Glomerular endothelial cell (primary cell): ENCODE results near the gene PPARG. TPM values are rescaled to one million over a fixed set of nuclear protein-coding genes. Genes with fewer than 3 reads are reported as not detected.
"Not testable (repeated sequence)": the region's sequence is repeated elsewhere in the genome, so short reads cannot be mapped to it uniquely, and the experiment has no call there.

ENCODE experiments used
- DNase-seq: peaks from one replicate; pipeline ENCODE4 v3.0.0-alpha.2; 2011; ENCODE audit warnings: low read depth, low spot score; ENCODE audit errors: extremely low read depth
- total RNA-seq: library from RNA; depleted of rRNA; stranded (reverse); fragments of >200 nt; gene quantifications from 2 replicates; pipeline ENCODE4 v1.2.3, GENCODE V29; 2015

Gene PPARG
- 6.6 and 8.5 TPM in 2 replicates for total RNA-seq

- DNase-seq: no peak
These were observed at the start of gene PPARG for GRCh38 chr3:12288182-12289129. TSS of gene PPARG (plus strand) at chr3:12289070. CDS start at chr3:12379712, 90,642 bp downstream.

- no peak for DNase-seq
These were observed 49.6 kb upstream of the PPARG start for GRCh38 chr3:12239301-12239700.

GRCh38 chr3:12242772-12243171 is 46.1 kb upstream of the PPARG start:
- no peak for DNase-seq

- DNase-seq: no peak
These were observed 42.2 kb upstream of the PPARG start for GRCh38 chr3:12246497-12247163.

- DNase-seq: no peak
These were observed 41.5 kb upstream of the PPARG start for GRCh38 chr3:12247411-12247810.

- DNase-seq: no peak
These were observed 39.4 kb upstream of the PPARG start for GRCh38 chr3:12249519-12249918.

GRCh38 chr3:12252889-12253288 is 36.0 kb upstream of the PPARG start:
- no peak for DNase-seq

- no peak for DNase-seq
These were observed 35.1 kb upstream of the PPARG start for GRCh38 chr3:12253516-12254343.

GRCh38 chr3:12255393-12255792 is 33.5 kb upstream of the PPARG start:
- DNase-seq: no peak

GRCh38 chr3:12258911-12259310 is 30.0 kb upstream of the PPARG start:
- DNase-seq: no peak

- DNase-seq: not testable (repeated sequence)
These were observed 26.7 kb upstream of the PPARG start for GRCh38 chr3:12262173-12262572.

GRCh38 chr3:12265508-12265907 is 23.4 kb upstream of the PPARG start:
- no peak for DNase-seq

GRCh38 chr3:12266038-12266437 is 22.8 kb upstream of the PPARG start:
- no peak for DNase-seq

- no peak for DNase-seq
These were observed 21.4 kb upstream of the PPARG start for GRCh38 chr3:12267376-12268030.

GRCh38 chr3:12268049-12268735 is 20.7 kb upstream of the PPARG start:
- DNase-seq: no peak

GRCh38 chr3:12270976-12271375 is 17.9 kb upstream of the PPARG start:
- DNase-seq: no peak

- DNase-seq: no peak
These were observed 15.7 kb upstream of the PPARG start for GRCh38 chr3:12273045-12273695.

- DNase-seq: no peak
These were observed 12.8 kb upstream of the PPARG start for GRCh38 chr3:12275974-12276650.

- DNase-seq: not testable (repeated sequence)
These were observed 12.0 kb upstream of the PPARG start for GRCh38 chr3:12276827-12277226.
